Stimulated activated CD4-positive, alpha-beta T cell treated with anti-CD3 and anti-CD28 coated beads, Interleukin-1b, Interleukin-23, amount 100 ng/mL, for 48 hours (primary cell): Measurements from ENCODE around the gene QRFPR.
"Not testable (repeated sequence)": the region's sequence is repeated elsewhere in the genome, so short reads cannot be mapped to it uniquely, and the experiment has no call there.

ENCODE experiments used
- DNase-seq: peaks from one replicate; pipeline ENCODE4 v3.0.0-alpha.2; 2020

QRFPR gene

DNA sequence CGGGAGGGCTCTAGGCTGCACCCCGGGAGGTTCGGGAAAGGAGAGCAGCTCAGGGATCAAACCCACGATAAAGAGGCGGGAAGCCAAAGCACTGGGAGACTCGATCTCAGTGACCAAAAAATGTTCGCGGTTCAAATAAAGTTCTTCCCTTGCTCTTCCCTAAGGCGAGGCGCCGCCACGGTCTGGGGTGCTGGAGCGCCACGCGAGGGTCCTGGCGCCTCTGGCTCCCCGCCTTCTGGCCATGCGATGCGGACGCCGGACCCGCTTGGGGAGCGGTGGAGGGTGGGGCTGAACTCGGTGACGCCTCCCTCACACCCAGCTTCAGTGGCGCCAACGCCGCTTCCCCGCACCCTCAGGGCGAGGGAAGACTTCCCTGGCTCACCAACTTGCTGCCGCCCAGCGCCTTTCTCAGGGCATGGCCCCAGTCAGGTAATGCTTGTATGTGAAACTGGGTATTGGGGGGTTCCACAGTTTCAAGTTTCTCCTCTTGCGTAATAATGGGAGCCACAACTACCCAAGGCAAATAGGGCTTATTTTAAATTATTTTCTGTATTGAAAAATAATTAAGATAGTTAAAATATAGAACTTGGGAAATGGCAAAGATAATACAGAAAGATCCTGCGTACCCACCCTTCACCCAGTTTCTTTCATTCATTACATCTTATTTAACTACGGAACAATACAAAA is at the start of gene QRFPR:
QRFPR (minus strand) TSS at position 243 of the 687 bp plus-strand sequence. CDS start 371 bp downstream, outside the sequence.
- peak; percentile 6 for DNase-seq

DNA sequence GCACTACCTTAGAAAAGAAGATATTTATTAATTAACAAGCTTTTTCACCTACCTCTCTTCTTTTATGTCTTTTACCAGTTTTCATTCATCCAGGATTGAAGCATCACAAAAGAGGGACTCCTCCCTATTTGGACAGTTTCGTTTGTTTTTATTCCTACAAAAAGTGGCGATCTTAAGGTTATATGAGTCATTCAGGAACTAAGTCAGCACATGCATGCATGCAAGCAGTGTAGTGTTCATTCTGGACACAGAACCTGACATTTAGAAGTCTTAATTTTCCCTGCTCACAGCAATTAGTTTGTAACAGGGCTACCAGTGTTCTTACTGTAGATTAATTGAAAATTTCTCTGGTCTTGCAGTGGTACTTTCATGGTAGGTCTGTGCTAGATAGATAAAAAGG is 47.9 kb upstream of the QRFPR start:
- no peak for DNase-seq

DNA sequence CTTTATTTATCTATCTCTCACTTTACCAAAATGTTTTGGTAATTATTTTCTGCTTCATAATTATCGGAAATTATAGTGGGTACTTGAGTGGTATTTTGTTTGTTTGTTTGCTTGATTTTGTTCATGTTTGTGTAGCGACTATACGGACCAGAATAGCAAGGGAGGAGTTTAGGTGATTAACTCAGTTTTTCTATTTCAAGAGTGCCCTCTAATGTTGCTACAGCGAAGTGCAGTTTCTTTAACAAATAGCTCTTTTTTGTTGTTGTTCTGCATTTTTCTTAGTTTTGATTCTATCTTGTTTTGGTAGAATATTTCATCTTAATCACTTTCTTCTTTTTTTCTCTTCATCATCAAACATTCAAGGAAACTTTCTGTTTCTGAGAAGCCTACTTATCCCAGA is 40.8 kb upstream of the QRFPR start:
- DNase-seq, result no peak

DNA sequence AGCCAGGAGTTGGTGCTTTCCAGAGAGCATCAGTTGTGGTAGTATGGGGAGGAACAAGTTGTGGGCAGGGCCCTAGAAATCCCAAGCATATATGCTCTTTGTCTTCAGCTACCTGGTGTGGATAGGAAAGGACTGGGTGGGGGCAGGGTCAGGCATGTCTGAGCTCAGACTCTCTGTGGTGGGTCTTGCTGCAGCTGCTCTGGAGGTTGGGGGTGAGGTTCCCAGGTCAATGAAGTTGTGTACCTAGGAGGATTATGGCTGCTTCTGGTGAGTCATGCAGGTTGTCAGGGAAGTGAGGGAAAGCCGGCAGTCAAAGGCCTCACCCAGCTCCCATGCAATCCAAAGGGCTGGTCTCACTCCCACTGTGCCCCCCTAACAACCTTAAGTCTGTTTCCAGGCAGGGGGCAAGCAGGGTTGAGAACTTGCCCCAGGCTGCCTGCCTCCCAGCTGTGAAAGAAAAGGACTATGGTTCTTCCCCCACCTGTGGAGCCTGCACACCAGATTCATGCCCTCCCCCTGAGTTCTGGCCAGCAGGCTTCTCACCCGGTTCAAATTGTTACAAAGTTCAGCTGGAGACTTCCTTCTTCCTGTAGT is 30.4 kb upstream of the QRFPR start:
- no peak for DNase-seq

DNA sequence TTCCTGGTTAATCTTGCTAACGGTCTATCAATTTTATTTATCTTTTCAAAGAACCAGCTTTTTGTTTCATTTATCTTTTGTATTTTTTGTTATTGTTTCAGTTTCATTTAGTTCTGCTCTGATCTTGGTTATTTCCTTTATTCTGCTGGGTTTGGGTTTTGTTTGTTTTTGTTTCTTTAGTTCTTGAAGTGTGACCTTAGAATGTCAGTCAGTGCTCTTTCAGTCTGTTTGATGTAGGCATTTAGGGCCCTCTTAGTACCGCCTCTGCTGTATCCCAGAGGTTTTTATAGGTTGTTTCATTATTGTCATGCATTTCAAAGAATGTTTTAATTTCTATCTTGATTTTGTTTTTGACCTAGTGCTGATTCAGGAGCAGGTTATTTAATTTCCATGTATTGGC is 27.7 kb upstream of the QRFPR start:
- not testable (repeated sequence) for DNase-seq

DNA sequence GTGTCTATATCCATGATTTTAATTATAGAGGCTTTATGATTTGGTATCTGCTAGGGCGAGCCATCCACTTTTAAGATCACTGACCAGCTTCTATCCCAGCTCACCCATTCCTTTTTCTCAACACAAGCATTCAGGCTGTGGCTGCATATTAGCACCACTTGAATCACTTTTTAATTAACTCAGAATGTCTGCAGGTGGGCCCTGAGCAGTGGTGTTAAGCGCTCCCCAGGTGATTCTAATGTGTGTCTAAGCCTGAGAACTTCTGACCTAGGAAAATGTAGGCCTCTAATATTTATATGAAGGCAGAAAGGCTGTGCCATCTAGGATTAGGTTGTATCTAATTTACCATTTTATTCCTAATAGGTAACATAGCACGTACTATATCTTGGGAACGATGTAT is 19.8 kb upstream of the QRFPR start:
- DNase-seq, result no peak

DNA sequence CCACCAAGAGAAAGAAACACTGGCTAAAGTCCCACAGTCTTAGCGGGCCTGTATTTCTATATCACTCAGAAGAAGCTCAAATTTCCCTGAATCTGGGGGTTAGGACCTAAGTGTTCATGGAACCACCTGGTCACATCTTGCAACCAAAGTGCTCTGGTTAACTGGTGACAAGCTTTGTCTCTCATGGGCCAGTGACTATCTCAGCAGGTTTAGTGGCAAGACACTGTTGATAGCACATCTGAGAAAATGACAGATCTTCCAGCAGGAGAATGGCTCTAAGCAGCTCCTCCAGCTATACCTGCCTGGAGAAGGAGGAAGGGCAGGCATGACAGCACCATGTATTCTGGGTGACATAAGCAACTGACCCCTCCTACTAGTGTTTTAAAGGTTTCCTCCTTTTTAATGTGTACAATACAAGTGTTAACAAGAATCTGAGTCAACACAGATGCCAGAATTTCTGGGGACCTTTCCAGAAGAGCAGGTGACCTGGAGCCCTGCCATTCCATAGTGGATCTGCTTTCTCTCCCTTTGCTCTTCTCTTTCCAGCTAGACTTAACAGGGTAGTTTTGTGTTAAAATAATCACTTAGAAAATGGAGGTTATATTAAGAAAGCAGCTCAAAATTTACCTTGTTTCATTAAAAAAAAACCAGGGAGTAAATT is 17.3 kb upstream of the QRFPR start:
- DNase-seq, result no peak

DNA sequence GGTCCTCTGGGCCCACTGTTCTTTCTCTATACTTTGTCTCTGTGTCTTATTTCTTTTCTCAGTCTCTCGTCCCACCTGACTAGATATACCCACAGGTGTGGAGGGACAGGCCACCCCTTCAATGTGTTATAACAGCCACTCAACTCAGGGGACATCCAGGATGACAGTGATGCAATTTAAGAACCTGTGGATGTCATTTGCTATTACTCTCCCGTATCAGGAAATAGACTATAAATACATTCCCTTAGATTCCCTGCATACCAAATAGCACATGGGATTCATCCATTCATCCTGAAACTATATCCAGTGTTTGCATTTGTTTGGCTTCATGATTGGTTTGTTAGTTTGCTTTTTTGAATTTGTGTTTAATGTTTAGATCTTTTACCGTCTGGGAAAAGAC is 16.6 kb upstream of the QRFPR start:
- DNase-seq, result no peak

DNA sequence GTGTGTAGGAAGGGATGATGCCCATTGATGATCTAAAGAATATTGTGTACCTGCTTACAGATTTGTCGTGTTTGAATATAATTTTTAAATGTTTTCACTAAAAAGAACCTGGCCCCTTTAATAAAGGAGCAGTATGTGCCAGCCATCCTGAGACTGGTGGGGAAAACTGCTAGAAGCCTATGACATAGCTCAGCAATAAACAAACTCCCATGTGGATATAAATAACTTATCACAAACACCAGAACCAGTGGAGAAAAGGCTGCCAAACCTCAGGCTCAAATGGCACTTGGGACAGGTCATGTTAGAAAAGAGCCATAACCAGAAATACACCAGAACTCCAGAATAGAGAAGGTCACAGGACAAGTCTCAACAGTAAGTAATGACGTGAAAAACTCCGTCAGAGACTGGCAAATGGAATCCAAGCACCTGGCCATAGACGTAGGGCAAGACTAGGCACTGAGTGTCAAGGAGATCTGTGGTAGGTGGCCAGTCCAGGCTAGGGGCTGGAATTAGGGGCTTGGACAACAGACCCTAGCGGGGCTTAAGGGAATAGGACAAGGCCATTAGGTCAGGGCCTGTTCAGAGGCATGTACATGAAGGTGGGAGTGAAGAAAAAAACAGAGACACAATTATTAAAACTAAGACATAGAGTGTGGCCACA is 11.7 kb upstream of the QRFPR start:
- no peak for DNase-seq

DNA sequence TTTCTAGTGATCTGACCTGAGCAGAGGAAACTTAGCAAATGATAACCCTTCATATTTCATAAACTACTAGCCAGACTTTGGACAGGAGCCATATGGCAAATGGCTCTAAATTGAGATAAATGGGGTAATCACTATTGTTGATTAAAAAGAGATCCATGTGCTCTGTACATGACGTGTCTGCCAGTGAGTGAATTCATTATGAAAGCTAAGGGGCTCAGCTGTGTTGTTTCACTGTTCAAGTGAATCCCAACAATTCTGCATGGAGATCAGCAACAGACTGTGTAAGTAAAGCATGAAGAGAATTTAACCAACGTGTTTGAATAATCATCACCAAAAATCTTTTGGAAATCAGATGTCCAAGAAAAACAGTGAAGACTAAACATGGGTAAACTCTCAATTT is 9.5 kb upstream of the QRFPR start:
- DNase-seq, result no peak

DNA sequence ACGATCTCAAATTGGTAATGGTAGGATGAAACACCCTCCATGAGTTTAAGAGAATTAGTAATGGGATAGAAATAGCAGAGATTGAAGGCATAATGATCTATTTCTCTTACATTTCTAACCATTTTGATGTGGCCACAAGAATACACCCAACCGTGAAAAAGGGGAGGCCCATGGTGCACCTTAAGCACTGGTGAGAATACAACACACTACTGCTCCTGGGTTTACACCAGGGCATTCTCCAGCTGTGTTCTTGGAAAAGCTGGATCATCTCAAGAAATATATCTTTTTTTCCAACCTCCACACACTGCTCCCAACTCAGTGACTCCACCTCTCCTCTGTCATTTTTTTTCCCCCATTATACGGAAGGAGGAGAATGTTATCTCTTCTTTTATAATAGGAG is 1.5 kb downstream of the QRFPR start:
- no peak for DNase-seq

DNA sequence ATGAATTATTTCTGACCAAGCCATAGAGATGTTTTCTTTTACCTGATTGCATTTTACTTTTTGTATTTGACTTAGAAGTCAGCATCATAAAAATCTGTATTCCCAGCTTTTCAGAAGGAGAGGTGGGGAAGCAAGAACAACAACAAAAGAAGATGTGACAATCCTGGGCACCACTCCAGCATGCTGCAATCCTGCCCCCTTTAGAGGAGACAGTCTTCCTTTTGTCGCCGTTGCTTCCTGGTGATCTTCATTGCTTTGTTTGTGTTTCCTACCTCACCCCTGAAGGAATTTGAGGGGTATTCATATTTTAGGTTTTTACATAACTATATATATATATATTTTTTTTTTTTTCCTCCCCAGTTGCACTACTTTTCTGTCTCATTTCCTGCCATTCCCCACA is 3.7 kb downstream of the QRFPR start:
- DNase-seq, result no peak

DNA sequence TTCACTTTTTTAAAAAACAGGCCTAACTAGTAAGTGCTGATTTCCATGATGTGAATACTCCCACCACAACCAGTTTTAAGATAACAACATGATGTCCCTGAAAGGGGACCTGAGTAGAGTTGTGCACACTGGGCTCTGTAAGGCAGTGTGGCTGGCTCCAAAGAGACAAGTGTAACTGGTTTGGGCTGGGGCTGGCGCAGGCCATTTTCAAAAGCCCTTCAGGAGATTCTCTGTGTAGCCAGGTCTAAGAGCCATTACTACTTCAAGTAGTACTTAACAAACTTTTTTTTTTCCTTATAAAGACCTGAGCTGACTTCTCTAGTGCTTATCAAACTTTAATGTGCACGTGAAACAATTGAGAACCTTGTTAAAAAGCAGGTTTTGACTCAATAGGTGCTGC is 4.3 kb downstream of the QRFPR start:
- no peak for DNase-seq

DNA sequence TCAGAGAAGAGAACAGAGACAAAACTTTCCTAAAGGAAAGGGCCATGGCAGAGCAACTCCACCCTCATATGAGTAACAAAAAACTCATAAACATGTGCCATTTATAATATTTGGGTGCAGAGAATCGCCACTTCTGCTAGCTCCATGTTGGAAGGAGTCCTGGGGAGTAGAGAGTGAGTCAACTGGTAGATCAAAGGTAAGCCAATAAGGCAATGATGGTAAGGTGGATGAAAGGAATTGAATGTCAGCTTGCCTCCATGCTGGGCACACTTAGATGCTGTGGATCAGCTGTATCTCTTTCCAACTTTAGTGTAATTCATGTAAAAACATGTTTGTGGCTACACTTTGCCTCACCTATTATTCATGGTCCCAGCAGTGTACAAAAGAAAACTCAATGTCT is 4.7 kb downstream of the QRFPR start:
- no peak for DNase-seq

DNA sequence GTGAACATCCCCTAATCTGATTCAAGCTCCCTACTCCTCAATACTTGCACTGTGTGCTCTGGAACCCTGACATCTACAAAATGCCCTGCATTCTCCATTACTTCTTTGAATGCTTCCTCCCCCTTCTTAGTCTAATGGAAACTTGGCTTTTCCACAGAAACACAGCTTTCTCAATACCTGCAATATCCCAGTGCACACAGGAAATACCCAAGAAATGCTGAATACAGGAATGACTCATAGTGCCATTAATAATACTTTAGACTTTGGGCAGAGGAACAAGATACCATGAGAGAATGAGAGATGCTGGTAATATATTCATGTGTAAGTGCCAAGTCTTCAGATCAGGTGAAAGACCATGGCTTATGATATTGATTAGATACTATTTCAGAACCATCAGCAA is 5.6 kb downstream of the QRFPR start:
- DNase-seq, result no peak

DNA sequence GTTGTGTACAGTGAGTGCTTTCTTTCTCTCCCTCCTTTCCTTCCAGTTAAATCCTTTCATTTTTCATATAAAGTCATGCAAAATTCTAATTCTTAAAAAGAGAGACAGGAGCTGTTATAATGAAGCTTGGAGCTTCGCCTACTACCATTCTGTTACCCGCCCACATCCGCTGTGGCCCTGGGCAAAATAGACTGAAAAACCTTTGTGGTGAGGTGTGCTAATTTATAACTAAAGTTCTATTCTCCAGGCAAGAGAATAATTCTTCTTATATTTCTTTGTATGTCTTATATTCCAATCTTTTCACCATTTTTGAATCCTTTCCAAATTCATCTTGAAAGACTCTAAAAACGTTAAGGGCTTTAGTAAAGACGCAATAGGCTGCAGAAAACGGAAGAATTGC is 7.0 kb downstream of the QRFPR start:
- DNase-seq, result no peak

DNA sequence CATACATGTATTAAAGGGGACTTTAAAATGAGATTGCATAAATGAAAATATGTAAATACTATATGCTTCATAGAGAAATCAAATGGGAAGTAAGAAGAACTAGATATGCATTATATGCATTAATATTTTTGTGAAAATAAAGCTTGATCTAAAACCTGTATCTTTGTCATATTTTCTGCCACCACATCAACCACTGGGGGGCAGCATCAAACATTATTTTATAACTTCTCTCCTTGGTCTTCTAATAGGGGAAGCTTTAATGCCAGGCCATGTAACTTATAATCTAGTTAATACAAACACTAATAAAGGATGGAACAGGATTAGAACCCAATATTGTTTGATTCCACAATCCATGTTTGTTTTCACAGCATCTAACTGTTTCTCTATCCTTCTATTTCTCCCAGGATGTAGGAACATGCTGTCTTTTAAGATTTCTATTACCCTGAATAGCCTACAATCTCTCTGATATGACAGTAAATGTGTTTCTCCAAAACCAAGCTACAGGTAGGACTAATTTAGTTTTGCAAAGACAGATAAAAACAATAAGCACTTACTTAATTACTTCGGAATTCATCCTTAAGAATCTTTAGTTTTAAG is 10.0 kb downstream of the QRFPR start:
- DNase-seq, result peak; percentile 7

DNA sequence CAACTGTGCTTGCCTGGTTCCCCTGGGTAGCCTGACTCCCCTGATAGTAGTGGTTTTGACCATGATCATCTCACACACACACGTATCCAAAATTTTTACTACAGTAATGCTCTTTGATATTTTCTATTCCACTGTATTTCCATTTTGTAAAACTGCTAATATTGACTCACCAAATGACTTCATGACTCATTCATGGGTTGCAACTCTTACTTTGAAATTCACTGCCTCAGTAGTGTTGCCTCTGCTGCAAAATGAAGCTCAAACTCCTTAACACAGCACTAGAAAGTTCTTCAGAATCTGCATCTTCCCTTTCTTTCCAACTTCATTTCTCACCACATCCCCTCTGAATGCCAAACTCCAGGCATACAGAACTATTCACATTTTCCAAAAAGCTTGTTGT is 20.3 kb downstream of the QRFPR start:
- DNase-seq, result no peak

DNA sequence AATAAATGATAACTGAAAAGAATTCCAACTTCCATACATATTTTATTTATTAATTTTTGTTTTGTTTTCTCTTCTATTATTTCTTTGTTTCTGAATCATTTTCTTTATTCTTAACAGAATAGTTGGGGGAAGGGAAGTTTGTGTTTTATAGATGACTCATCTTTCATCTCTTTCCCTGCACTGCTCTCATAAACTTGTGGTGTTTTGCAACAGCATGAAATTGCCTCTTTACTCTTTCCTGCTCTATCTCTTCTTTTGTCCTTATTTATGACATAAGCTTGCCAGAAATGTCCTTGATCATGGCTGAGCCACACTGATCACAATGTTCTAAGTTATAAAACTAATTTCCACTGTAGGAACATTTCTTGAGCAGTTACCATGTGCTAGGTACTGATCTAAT is 22.3 kb downstream of the QRFPR start:
- DNase-seq, result no peak

DNA sequence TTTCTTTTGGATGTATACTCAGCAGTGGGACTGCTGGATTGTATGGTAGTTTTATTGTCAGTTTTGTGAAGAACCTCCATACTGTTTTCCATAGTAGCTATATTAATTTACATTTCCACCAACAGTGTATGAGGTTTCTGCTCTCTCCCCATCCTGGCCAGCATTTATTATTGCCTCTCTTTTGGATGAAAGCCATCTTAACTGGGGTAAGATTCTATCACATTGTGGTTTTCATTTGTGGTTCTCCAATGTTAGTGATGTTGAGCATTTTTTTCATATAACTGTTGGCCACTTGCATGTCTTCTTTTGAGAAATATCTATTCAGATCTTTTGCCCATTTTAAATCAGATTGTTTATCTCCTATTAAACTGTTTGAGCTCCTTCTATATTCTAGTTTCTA is 27.6 kb downstream of the QRFPR start:
- no peak for DNase-seq

DNA sequence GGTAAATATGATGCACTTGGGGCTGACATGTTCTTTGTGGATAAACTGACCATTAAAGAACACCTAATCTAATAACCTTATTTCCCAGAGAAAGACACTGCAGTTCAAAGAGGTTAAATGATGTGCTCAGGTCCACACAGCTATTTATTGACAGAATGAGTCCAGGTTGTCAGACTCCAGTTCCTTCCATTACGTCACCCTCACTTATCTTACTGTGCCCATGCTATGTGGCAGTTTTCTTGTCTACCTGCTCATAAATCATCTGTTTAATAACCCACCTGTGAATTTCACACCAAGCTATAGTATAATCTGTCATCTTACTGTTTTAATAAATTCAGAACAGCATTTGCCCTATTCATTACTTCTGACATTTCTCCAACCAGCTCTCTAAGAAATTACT is 36.7 kb downstream of the QRFPR start:
- DNase-seq, result no peak

DNA sequence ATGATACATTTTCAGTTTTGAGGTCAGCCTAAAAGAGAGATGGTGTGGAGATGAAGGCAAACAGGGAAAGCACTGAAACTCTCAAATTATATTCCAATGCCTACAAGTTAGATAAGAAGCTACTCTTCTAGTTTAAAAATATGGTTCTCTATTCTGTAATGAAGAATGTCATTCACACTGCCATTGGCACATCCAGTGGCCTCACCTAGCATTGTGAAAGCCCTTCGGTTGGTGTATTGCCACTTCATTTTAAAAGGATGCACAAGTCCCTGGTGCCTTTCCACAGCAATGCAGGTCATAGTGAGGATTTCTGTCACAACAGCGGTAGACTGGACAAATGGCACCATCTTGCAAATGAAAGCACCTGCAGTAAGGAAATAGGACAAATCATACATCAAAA is 40.6 kb downstream of the QRFPR start:
- DNase-seq, result no peak

DNA sequence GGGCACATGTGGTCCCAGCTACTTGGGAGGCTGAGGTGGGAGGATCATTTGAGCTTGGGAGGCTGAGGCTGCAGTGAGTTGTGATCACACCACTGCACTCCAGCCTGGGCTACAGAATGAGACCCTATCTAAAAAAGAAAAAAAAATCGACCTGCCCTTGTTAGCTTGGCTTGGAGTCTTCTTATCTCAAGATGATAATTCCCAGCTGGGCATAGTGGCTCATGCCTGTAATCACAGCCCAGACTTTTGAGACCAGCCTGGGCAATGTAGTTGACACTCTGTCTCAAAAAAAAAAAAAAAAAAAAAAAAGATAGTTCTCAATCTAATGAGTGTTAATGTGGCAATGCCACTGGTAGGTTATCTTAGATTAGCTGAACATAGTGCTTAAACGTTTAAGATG is 41.0 kb downstream of the QRFPR start:
- DNase-seq, result no peak

DNA sequence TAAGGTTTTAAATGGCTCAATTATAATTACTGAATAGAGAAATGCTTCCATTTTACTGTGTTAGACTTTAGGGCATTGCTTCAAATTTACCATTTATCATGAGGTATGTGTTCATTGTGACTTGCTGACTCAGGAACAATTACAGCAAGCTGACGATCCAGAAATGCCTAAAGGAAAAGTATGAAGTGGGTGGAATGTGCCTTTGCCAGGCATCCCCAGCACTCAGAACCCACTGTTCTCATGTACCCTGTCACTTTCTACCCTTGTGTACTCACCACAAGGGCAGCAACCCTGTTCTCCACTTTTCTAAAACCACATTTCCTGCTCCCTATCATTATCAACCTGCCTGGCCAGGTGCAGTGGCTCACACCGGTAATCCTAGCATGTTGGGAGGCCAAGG is 41.5 kb downstream of the QRFPR start:
- no peak for DNase-seq
